ENCODE data around the gene WASHC2A. TPM values are rescaled to one million over a fixed set of nuclear protein-coding genes. Genes with fewer than 3 reads are reported as not detected.
"Not testable (repeated sequence)": the region's sequence is repeated elsewhere in the genome, so short reads cannot be mapped to it uniquely, and the experiment has no call there.

WASHC2A gene
- total and polyA plus RNA-seq, 2 of the 4 experiments (the other 2 are of a cell fraction): 22.6 to 29.4 TPM

DNA sequence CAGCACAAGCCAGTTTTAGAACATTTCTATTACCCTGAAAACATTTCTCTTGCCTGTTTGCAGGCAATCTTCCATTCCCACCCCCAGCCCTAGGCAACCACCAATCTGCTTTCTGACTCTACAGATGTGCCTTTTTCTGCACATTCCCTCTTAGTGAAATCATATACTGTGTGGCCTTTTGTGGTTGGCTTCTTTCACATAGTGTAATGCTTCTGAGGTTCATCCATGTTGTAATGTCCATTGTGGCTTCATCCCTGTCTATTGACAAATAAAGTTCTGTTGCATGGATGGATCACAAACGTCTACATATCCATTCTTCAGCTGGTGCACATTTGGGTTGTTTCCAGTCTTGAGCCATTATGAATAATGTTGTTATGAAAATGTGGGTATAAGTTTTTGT lies 77.8 kb downstream of the WASHC2A start:
- H3K9me3 ChIP-seq (ENCODE audit: control insufficient read depth, insufficient read depth, low read length); H3K23ac ChIP-seq (ENCODE audit: low read depth, low read length); H3K27ac ChIP-seq (ENCODE audit: insufficient read depth, low read length); H3K4me3 ChIP-seq (ENCODE audit: insufficient read depth, low read depth, low read length); H3K9me1 ChIP-seq (ENCODE audit: insufficient read depth, low read length); in situ Hi-C loops (cut with MboI; ENCODE audit: low sequenced_read_pairs); H4K5ac ChIP-seq (ENCODE audit: low read depth, low read length); H4K91ac ChIP-seq (ENCODE audit: insufficient read depth, low read depth, low read length); H2BK120ac ChIP-seq (ENCODE audit: low read depth, low read length); H3K36me3 ChIP-seq (ENCODE audit: control insufficient read depth, insufficient read depth, low read length); H3K9ac ChIP-seq (ENCODE audit: low read depth, low read length); H3K79me1 ChIP-seq (ENCODE audit: low read depth in 1 of 2, low read length in 2 of 2); H2AK5ac ChIP-seq (ENCODE audit: low read depth, low read length); H4K20me1 ChIP-seq (ENCODE audit: insufficient read depth, low read length); H2BK20ac ChIP-seq (ENCODE audit: low read depth, low read length); CTCF ChIA-PET; H3K18ac ChIP-seq (ENCODE audit: low read depth, low read length); H3K56ac ChIP-seq (ENCODE audit: extremely low read depth, insufficient read depth, low read length); H4K8ac ChIP-seq (ENCODE audit: low read depth in 2 of 2, low read length in 2 of 2); H3K27me3 ChIP-seq (ENCODE audit: control insufficient read depth, insufficient read depth, low read length); H2BK5ac ChIP-seq (ENCODE audit: low read depth, low read length, poor library complexity, severe bottlenecking); H2AFZ ChIP-seq (replicated peaks; ENCODE audit: low read length, poor library complexity); BruUV-seq (replicated peaks); intact Hi-C loops (cut with micrococcal nuclease); H3K4me1 ChIP-seq (ENCODE audit: control insufficient read depth, insufficient read depth, low read length); H3K4ac ChIP-seq (ENCODE audit: low read depth, low read length); dilution Hi-C loops (cut with HindIII; ENCODE audit: low sequenced_read_pairs, unreplicated experiment); H3K4me2 ChIP-seq (ENCODE audit: low read depth, low read length); H3K14ac ChIP-seq (replicated peaks; ENCODE audit: low read depth, low read length); POLR2A ChIA-PET (ENCODE audit: unreplicated experiment); H2BK15ac ChIP-seq (ENCODE audit: low read depth, low read length); H2AK9ac ChIP-seq (replicated peaks; ENCODE audit: low read depth, low read length, poor library complexity): not testable (repeated sequence)
- no CpG with 5 or more reads among the region's 1 CpG for WGBS, 2 experiments (ENCODE audit: extremely low coverage in 2 of 2, insufficient read length in 1 of 2)
- ATAC-seq (ENCODE audit: low read depth) (peak; percentile 79), DNase-seq (peak; percentile 69)
